Ramos (cell line): ENCODE results near the gene CTCFL.

Experiments
- in situ Hi-C: fragments of 300-500 bp; cut with MboI; formaldehyde crosslinking; loops from one replicate; pipeline ENCODE4 v1.14.3; 2022; ENCODE audit warnings: low sequenced_read_pairs; ENCODE audit not compliant: unreplicated experiment

The CTCFL gene, protein sequence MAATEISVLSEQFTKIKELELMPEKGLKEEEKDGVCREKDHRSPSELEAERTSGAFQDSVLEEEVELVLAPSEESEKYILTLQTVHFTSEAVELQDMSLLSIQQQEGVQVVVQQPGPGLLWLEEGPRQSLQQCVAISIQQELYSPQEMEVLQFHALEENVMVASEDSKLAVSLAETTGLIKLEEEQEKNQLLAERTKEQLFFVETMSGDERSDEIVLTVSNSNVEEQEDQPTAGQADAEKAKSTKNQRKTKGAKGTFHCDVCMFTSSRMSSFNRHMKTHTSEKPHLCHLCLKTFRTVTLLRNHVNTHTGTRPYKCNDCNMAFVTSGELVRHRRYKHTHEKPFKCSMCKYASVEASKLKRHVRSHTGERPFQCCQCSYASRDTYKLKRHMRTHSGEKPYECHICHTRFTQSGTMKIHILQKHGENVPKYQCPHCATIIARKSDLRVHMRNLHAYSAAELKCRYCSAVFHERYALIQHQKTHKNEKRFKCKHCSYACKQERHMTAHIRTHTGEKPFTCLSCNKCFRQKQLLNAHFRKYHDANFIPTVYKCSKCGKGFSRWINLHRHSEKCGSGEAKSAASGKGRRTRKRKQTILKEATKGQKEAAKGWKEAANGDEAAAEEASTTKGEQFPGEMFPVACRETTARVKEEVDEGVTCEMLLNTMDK

DNA sequence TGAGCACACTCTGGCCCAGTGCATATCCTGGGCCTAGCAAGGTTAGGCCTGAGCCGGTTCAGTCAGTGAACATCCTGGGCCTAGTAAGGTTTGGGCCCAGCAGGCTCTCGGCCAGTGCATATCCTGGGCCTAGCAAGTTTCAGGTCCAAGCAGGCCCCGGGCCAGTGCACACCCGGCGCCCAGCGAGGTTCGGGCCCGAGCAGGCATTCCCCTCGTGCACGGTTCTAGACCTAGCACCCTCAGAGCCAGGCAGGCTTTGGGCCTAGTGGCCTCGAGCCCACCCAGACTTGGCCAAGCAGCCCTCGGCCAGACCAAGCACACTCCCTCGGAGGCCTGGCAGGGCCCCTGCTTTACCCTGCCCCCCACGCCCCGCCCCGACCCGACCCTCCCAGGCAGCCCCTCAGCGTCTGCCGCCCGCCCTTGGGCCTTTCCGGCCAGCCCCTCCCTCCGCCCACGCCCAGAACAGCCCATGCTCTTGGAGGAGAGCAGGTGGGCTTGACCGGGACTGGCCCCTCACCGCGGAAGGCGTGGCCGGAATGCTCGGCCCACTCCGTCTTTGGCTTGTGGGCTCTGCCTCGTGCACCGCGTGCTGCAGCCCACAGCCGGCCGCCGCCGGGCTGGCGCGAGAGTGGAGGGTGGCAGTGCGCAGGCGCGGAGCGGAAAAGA is at the start of gene CTCFL:
CTCFL (minus strand) TSS at position 630 of the 666 bp plus-strand sequence. CDS start 935 bp downstream, outside the sequence.
- in situ Hi-C loops = loop anchor here (25.0 kb wide), 1 partner anchor 437 kb away; no protein-coding TSS in a partner anchor

DNA sequence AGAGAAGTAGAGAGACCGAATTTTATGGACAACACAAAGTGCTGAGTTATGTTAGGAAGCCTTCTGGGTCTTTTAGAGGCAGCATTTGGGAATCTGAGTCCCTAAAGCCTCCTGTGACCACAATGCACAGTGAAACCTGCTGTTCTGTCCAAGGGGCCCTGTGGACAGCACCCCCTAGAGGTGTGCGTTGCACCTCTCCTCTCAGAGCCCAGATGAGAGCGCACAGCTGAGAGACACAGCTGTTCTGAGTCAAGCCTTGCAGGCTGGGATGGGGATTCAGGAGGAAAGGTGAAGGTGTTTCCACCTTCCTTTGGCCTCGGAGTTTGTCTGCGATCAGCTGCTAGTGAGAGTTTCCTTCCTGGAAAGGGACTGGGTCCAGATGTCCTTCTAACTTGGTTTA is 49.0 kb upstream of the CTCFL start:
- in situ Hi-C loops = no loop called here

DNA sequence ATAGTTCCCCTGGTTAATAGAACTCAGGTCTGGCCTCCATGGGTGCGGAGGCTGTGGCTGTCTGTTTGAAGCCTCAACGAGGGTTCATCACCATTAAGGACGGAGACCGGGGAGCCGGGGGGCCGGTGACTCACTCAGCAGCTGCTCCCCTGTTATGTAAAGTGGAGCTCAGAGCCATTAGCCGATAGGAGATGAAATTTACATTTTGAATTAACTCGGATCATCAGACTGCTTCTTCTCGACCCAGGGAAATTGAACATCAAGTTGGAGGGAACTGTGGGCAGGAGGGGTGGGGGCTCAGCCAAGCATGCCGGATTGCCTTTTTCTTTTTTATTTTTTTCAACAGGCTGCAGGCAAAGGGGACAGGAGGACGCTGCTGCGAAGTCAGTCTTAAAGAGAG is 48.3 kb upstream of the CTCFL start:
- in situ Hi-C loops = no loop called here

GRCh38 chr20:57571782-57572416 is 47.0 kb upstream of the CTCFL start:
- in situ Hi-C loops = no loop called here

- in situ Hi-C loops = no loop called here
Observed at GRCh38 chr20:57570920-57571319, 46.0 kb upstream of the CTCFL start.

GRCh38 chr20:57570145-57570850 is 45.4 kb upstream of the CTCFL start:
- in situ Hi-C loops = no loop called here

GRCh38 chr20:57568960-57569359 is 44.0 kb upstream of the CTCFL start:
- in situ Hi-C loops = no loop called here

DNA sequence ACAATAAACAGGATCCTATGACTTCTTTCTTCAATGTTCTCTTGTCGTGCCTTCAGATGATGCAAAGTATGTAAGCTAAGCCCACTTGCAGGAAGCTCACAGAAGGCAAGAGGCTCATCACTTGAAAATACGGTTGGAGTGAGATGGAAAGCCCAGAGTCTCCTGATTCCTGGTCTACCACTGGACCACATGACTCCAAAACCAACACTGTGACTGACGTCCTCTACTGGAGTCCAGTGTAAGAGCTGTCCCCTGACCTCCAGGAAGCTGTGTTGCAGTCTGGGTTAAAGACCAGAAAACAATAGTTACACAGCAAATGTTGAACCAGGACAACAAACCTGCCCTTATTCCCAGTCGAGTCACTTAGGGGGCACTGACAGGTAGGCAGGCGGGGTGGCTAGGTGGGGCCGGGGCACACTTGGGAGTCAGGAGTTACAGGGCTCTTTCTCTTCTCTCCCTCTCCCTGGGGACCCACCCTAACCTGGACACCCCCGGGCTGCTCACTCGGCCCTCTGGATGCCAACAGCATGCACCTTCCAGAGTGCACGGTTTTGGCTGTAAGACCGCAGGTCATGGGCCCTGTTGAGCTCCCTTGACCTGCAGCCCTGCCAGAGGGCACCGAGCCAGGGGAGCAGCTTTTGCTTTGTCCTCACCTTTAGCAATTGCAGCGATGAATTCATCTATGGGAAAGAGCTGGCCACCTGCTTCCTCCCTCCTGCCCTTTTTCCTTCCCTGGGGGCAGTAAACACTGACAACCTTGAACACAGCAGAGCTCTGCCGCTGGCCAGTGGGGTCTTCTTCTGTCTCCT is 43.4 kb upstream of the CTCFL start:
- in situ Hi-C loops = no loop called here

- in situ Hi-C loops = no loop called here
Observed at GRCh38 chr20:57567471-57568079, 42.6 kb upstream of the CTCFL start.

DNA sequence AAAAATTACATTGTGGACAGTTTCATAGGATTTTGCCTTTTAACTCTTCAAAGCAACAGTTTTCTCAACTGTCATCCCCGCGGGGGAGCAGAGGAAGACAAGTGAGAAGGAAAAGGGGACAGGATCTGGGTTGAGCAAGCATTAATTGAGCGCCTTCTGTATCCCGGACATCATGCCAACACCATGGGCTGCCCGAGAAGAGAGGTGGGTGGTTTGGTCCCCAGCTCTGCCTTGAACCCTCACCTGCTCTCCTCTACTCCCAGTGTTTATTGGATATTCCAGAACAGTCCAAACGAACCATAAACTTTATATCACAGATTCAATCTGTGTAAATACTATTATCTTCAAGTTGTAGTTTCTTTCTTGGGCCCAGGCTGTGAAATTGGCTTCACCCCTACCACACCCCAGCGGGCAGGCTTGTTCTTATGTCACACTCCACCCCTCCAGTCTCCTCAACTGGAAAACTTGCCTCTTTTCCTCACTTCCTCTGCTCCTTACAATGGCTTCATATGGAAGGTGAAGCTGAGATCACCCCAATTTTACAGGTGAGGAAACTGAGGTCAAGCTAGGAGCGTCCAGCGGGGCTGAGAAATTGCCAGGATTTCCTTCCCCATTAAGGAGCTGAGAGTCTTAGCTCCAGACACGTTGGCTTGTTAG is 42.0 kb upstream of the CTCFL start:
- in situ Hi-C loops = no loop called here

DNA sequence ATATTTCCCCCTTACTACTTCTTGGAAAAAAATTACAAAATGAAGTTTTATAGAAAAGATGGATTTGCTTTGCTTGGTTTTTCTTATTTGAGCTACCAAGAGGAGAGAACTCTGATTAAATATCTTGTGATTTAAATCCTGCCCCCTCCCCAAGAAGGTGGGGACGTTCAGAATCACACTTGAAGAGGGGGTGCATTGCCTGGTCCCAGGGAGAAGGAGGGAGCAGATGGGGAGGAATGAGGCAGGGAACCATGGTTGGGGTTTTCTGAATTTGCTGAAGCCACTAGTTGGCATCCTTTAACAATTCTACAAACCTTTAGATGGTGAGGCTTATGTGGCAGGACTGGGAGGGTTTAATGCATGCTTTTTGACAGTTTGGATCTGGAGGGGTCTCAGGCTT is 41.5 kb upstream of the CTCFL start:
- in situ Hi-C loops = no loop called here

DNA sequence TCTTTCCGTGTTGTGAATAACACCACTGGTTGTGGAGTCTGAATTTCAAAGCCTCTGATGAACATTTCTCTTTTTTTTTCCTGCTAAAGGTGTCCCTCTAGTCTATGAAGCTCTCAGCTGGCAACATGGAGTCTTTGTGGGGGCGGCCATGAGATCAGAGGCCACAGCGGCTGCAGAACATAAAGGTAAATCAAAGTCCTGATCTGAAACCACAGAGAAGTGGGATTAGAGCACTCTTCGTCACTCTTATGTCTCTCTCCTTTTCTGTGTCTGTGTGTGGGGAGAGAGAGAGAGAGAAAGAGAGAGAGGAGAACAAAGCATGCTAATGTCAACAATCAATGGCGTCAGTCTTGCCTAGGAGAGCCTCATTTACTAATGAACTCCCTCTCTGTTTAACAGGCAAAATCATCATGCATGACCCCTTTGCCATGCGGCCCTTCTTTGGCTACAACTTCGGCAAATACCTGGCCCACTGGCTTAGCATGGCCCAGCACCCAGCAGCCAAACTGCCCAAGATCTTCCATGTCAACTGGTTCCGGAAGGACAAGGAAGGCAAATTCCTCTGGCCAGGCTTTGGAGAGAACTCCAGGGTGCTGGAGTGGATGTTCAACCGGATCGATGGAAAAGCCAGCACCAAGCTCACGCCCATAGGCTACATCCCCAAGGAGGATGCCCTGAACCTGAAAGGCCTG is 40.2 kb upstream of the CTCFL start:
- in situ Hi-C loops = no loop called here

GRCh38 chr20:57564180-57564802 is 39.4 kb upstream of the CTCFL start:
- in situ Hi-C loops = no loop called here

- in situ Hi-C loops = no loop called here
Observed at GRCh38 chr20:57563522-57563921, 38.6 kb upstream of the CTCFL start.

DNA sequence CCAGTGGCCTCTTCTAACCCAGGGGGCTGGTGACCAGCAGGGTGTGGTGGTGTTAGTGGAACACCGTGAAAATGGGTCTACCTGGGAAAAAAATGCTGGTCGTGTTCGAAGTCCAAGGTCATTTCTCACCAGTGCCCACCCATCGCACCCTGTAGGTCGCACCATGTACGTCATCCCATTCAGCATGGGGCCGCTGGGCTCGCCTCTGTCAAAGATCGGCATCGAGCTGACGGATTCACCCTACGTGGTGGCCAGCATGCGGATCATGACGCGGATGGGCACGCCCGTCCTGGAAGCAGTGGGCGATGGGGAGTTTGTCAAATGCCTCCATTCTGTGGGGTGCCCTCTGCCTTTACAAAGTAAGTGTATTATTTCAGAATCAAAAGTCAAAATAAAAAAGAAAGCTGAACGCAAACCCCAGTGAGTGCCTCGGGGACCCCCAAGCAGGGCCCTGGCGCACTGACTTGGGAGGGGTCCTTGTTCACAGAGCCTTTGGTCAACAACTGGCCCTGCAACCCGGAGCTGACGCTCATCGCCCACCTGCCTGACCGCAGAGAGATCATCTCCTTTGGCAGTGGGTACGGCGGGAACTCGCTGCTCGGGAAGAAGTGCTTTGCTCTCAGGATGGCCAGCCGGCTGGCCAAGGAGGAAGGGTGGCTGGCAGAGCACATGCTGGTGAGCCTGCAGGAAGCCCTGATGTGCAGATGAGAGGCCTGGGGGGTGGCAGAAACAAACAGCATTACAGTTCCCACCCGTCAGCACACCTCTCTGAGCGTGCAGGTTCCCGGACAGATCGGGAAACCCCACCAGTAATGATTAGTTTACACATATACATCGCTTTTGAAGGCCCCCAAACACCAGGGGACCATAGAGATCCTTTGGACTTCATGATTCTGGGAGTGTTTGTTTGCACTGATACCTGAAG is 37.9 kb upstream of the CTCFL start:
- in situ Hi-C loops = no loop called here
